Thymus (tissue), 11 donors: Measurements from ENCODE around the gene ATAD3B. TPM values are rescaled to one million over a fixed set of nuclear protein-coding genes. Genes with fewer than 3 reads are reported as not detected.

Experiments
- DNase-seq, 9 donors: peaks; one replicate each; pipeline ENCODE4 v3.0.0-alpha.2; 2013; ENCODE audit warnings: low spot score in 9 of 9, low read depth in 6 of 9, missing footprints in 1 of 9
- H3K27ac ChIP-seq, 2 donors: one replicate each; pipeline ENCODE4 v1.5.1; 2013; ENCODE audit warnings: control low read depth in 1 of 2, low read depth in 1 of 2, low read length in 1 of 2, mild to moderate bottlenecking in 1 of 2, moderate library complexity in 1 of 2
- H3K27me3 ChIP-seq, 2 donors: one replicate each; pipeline ENCODE4 v1.5.1; 2013; ENCODE audit warnings: low read length in 1 of 2; ENCODE audit not compliant: control insufficient read depth in 2 of 2, insufficient read depth in 1 of 2
- H3K36me3 ChIP-seq, 2 donors: one replicate each; pipeline ENCODE4 v1.5.1; 2013; ENCODE audit warnings: low read length in 1 of 2, mild to moderate bottlenecking in 1 of 2, moderate library complexity in 1 of 2; ENCODE audit not compliant: control insufficient read depth in 2 of 2, insufficient read depth in 2 of 2
- H3K4me1 ChIP-seq, 2 donors: one replicate each; pipeline ENCODE4 v1.5.1; 2013; ENCODE audit warnings: low read length in 2 of 2; ENCODE audit not compliant: control insufficient read depth in 2 of 2, insufficient read depth in 2 of 2
- H3K4me3 ChIP-seq, 2 donors: one replicate each; pipeline ENCODE4 v1.5.1; 2013; ENCODE audit warnings: low read length in 2 of 2, control low read depth in 1 of 2, mild to moderate bottlenecking in 1 of 2
- H3K9me3 ChIP-seq, 2 donors: one replicate each; pipeline ENCODE4 v1.5.1; 2013; ENCODE audit warnings: low read length in 1 of 2, mild to moderate bottlenecking in 1 of 2; ENCODE audit not compliant: control insufficient read depth in 2 of 2, insufficient read depth in 1 of 2
- WGBS: extraction: QIAGEN DNeasy Blood & Tissue Kit; methylation state at CpG from one replicate; pipeline ENCODE4 v1.1.7; 2013; 5-methylcytosine and 5-hydroxymethylcytosine counted together
- polyA plus RNA-seq: library from polyadenylated mRNA; stranded (reverse); fragments of 200-250 nt; gene quantifications from one replicate; pipeline ENCODE4 v1.2.3, GENCODE V29; 2013
- total RNA-seq: library from RNA; stranded (reverse); fragments of 120-200 nt; gene quantifications from one replicate; pipeline ENCODE4 v1.2.4, GENCODE V29; 2013
- donor health status: healthy.

The ATAD3B gene
- total and polyA plus RNA-seq, 2 donors = 14.9 to 58.9 TPM

DNA sequence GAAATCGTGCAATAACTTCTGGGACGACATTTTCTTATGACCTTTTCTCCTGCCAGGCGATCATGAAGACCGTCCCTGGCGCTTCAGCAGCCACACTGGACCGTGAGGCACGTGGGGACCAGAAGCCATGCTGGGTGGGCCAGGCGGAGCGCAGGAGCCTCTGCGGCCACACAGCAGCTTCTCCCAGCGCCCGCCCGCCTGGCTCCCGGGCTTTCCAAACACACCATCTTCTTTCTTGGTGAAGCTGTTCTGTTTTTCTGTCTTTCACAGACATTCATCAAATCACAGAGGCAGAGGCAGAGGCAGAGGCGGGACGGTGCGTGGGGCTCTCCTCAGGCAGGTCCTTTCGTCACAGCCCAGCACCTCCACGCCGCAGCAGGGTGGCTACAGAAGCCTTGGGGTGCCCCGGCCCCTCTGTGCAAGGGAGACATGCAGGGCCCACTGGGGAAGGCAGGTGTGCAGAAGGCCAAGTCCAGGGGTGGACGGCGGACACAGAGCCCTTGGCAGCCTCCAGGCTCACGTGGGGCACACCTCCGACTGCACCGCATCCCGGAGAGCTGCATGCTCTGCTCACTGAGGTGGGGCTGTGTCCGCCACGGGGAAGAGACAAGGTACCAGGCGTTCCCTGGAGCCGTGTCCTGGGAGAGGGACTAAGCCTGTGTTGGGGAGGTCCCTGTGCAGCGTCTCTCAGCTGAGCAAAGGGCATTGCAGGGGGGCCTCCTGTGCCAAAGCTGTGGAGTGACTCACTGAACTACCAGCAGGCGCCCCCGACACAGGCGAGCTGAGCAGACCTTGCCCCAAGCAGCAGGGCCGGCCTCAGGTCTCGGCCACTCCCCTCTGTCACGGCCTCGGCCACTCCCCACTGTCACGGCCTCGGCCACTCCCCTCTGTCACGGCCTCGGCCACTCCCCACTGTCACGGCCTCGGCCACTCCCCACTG is 71.5 kb downstream of the ATAD3B start:
- Histone ChIP-seq H3K27me3 (peaks cover 5 to 25% of the 10 kb centered on the region in 2 donors), H3K4me1 (peaks cover 2 to 8% of the 10 kb centered on the region in 2 donors), H3K9me3 (no peaks in the 10 kb centered on the region), H3K36me3 (peaks cover 21 to 43% of the 10 kb centered on the region in 2 donors), H3K27ac (no peak overlapping the region), H3K4me3 (no peak overlapping the region)
- no peak for DNase-seq
- WGBS = 96% methylated on average over 45 of the region's 45 CpGs

DNA sequence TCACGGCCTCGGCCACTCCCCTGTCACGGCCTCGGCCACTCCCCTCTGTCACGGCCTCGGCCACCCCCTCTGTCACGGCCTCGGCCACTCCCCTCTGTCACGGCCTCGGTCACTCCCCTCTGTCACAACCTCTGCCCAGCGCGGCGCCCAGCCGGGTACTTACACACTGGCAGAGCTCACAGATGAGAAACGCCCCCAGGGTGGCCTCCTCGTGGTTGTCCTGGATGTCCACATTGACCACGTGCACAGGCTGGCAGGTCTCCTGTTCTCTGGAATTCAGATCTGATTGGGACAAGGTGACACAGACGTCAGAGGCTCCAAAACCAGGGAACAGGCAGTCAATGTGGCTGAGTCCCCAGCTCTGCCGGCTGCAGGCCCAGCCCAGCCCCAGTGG is 72.1 kb downstream of the ATAD3B start:
- Histone ChIP-seq H3K27ac (no peak overlapping the region), H3K4me1 (peaks cover 2 to 8% of the 10 kb centered on the region in 2 donors), H3K4me3 (no peak overlapping the region), H3K27me3 (peaks cover 5 to 19% of the 10 kb centered on the region in 2 donors), H3K9me3 (no peaks in the 10 kb centered on the region), H3K36me3 (peaks cover 21 to 43% of the 10 kb centered on the region in 2 donors)
- no peak for DNase-seq
- 96% methylated on average over 19 of the region's 19 CpGs for WGBS

DNA sequence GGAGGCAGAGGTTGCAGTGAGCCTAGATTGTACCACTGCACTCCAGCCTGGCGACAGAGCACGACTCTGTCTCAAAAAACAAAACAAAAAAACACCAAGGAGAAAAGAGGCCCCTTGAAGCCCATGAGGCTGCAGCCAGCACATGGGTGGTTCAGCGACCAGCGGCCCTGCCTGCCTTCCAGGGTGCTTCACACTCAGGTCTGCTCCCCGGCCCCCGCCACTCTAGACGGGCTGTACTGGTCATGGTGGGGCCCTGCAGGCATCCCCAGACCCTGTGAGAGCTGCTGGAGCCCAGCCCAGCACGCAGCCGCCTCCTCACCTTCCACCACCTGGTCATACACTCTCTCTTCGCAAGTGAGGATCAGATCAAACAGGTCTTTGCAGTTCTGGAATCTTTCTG is 73.0 kb downstream of the ATAD3B start:
- Histone ChIP-seq H3K4me3 (no peak overlapping the region), H3K36me3 (peaks cover 21 to 43% of the 10 kb centered on the region in 2 donors), H3K27me3 (peaks cover under 1 to 10% of the 10 kb centered on the region in 2 donors), H3K9me3 (no peaks in the 10 kb centered on the region), H3K27ac (no peak overlapping the region), H3K4me1 (peaks cover 2 to 4% of the 10 kb centered on the region in 2 donors)
- DNase-seq = no peak
- WGBS = 95% methylated on average over 10 of the region's 10 CpGs

Other genes starting within 250 kb of the ATAD3B start
- 37.6 TPM for gene SDF4, start 239.8 kb upstream of the ATAD3B start, total RNA-seq
- gene SDF4, start 239.8 kb upstream of the ATAD3B start, polyA plus RNA-seq = 79.1 TPM
- 16.3 TPM for gene B3GALT6, start 239.5 kb upstream of the ATAD3B start, total RNA-seq
- 11.8 TPM for gene B3GALT6, start 239.5 kb upstream of the ATAD3B start, polyA plus RNA-seq
- gene C1QTNF12, start 225.0 kb upstream of the ATAD3B start, total RNA-seq = 2.1 TPM
- gene C1QTNF12, start 225.0 kb upstream of the ATAD3B start, polyA plus RNA-seq = 3.4 TPM
- 34.7 TPM for gene UBE2J2, start 197.9 kb upstream of the ATAD3B start, total RNA-seq
- gene UBE2J2, start 197.9 kb upstream of the ATAD3B start, polyA plus RNA-seq = 67.1 TPM
- gene SCNN1D, start 191.3 kb upstream of the ATAD3B start, total RNA-seq = 1.7 TPM
- 12.5 TPM for gene SCNN1D, start 191.3 kb upstream of the ATAD3B start, polyA plus RNA-seq
- 15.5 TPM for gene ACAP3, start 163.8 kb upstream of the ATAD3B start, total RNA-seq
- gene ACAP3, start 163.8 kb upstream of the ATAD3B start, polyA plus RNA-seq = 58.8 TPM
- gene PUSL1, start 163.2 kb upstream of the ATAD3B start, total RNA-seq = 12.5 TPM
- 10.0 TPM for gene PUSL1, start 163.2 kb upstream of the ATAD3B start, polyA plus RNA-seq
- gene INTS11, start 147.1 kb upstream of the ATAD3B start, total RNA-seq = 60.8 TPM
- gene INTS11, start 147.1 kb upstream of the ATAD3B start, polyA plus RNA-seq = 216 TPM
- 8.5 TPM for gene CPTP, start 147.0 kb upstream of the ATAD3B start, total RNA-seq
- gene CPTP, start 147.0 kb upstream of the ATAD3B start, polyA plus RNA-seq = 10.3 TPM
- 0.19 TPM for gene TAS1R3, start 140.5 kb upstream of the ATAD3B start, total RNA-seq
- gene TAS1R3, start 140.5 kb upstream of the ATAD3B start, polyA plus RNA-seq = 0.37 TPM
- 19.6 TPM for gene DVL1, start 122.3 kb upstream of the ATAD3B start, total RNA-seq
- gene DVL1, start 122.3 kb upstream of the ATAD3B start, polyA plus RNA-seq = 40.9 TPM
- 2.7 TPM for gene MXRA8, start 113.2 kb upstream of the ATAD3B start, total RNA-seq
- gene MXRA8, start 113.2 kb upstream of the ATAD3B start, polyA plus RNA-seq = 9.6 TPM
- gene AURKAIP1, start 96.6 kb upstream of the ATAD3B start, total RNA-seq = 96.2 TPM
- gene AURKAIP1, start 96.6 kb upstream of the ATAD3B start, polyA plus RNA-seq = 116 TPM
- gene CCNL2, start 72.4 kb upstream of the ATAD3B start, total RNA-seq = 73.8 TPM
- gene CCNL2, start 72.4 kb upstream of the ATAD3B start, polyA plus RNA-seq = 340 TPM
- 119 TPM for gene MRPL20, start 64.5 kb upstream of the ATAD3B start, total RNA-seq
- gene MRPL20, start 64.5 kb upstream of the ATAD3B start, polyA plus RNA-seq = 140 TPM
- gene ANKRD65, start 50.5 kb upstream of the ATAD3B start, total RNA-seq = 7.9 TPM
- gene ANKRD65, start 50.5 kb upstream of the ATAD3B start, polyA plus RNA-seq = 16.0 TPM
- gene VWA1, start 36.1 kb upstream of the ATAD3B start, total RNA-seq = 5.1 TPM
- 16.8 TPM for gene VWA1, start 36.1 kb upstream of the ATAD3B start, polyA plus RNA-seq
- gene ATAD3C, start 22.1 kb upstream of the ATAD3B start, total RNA-seq = 0.24 TPM
- 2.8 TPM for gene ATAD3C, start 22.1 kb upstream of the ATAD3B start, polyA plus RNA-seq
- gene ATAD3A, start 40.4 kb downstream of the ATAD3B start, total RNA-seq = 20.2 TPM
- gene ATAD3A, start 40.4 kb downstream of the ATAD3B start, polyA plus RNA-seq = 17.5 TPM
- gene TMEM240, start 68.9 kb downstream of the ATAD3B start, total RNA-seq = 0.42 TPM
- 2.8 TPM for gene TMEM240, start 68.9 kb downstream of the ATAD3B start, polyA plus RNA-seq
- gene SSU72, start 103.1 kb downstream of the ATAD3B start, total RNA-seq = 47.8 TPM
- gene SSU72, start 103.1 kb downstream of the ATAD3B start, polyA plus RNA-seq = 109 TPM
- gene FNDC10, start 128.4 kb downstream of the ATAD3B start, total RNA-seq = 0.24 TPM
- gene FNDC10, start 128.4 kb downstream of the ATAD3B start, polyA plus RNA-seq = 0.80 TPM
- gene MIB2, start 143.7 kb downstream of the ATAD3B start, total RNA-seq = 34.9 TPM
- 160 TPM for gene MIB2, start 143.7 kb downstream of the ATAD3B start, polyA plus RNA-seq
- gene MMP23B, start 160.4 kb downstream of the ATAD3B start, total RNA-seq = 4.1 TPM
- 2.7 TPM for gene MMP23B, start 160.4 kb downstream of the ATAD3B start, polyA plus RNA-seq
- 16.1 TPM for gene CDK11B, start 187.2 kb downstream of the ATAD3B start, total RNA-seq
- 35.6 TPM for gene CDK11B, start 187.2 kb downstream of the ATAD3B start, polyA plus RNA-seq
- 22.5 TPM for gene SLC35E2B, start 221.0 kb downstream of the ATAD3B start, total RNA-seq
- 45.6 TPM for gene SLC35E2B, start 221.0 kb downstream of the ATAD3B start, polyA plus RNA-seq